Measurements from ENCODE around the gene MIEN1. TPM values are rescaled to one million over a fixed set of nuclear protein-coding genes. Genes with fewer than 3 reads are reported as not detected.

The MIEN1 gene, protein sequence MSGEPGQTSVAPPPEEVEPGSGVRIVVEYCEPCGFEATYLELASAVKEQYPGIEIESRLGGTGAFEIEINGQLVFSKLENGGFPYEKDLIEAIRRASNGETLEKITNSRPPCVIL
- 45.8 and 58.5 TPM in 2 replicates for total RNA-seq

DNA sequence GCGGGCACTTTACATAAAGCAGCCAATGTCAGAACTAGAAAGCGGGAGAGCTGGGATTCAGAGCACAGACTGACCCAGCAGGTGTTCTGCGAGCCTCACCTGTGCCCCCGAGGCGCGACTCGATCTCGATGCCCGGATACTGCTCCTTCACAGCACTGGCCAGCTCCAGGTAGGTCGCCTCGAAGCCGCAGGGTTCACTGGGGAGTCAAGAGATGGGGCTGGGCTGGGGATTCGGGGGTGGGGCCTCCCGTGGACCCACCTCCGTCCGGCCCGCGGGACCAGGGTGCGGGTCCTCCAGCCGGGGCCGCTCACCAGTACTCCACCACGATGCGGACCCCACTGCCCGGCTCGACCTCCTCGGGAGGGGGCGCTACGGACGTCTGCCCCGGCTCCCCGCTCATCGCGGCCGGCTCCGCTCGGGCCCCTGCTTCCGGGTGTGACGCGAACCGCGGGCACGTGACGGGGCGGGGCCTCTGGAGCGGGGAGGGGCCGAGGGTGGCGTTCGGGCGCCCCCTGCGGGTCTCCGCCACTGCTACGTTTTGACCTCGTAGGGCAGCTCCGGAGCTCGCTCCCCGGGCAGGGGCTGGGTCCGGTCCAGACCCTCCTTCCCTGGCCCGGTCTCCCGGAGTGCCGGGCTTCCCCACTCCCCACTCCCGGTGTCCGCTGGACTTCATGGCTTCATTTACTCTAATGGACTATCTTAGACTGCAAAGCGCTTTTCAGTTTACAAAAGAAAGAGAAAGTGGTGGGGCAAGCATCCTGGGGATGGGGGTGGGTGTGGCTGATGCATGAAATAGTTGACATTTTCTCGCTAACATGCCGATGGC, at the start of gene MIEN1:
TSS of gene MIEN1 (minus strand) at position 438 of the 827 bp plus-strand sequence. CDS start at position 401, 37 bp downstream.

GRCh38 chr17:39737760-39738567, 7.6 kb upstream of the MIEN1 start, which contains the start of gene GRB7:
TSS of gene GRB7 (plus strand) at chr17:39737938. CDS start at chr17:39742302, 4,364 bp downstream.

DNA sequence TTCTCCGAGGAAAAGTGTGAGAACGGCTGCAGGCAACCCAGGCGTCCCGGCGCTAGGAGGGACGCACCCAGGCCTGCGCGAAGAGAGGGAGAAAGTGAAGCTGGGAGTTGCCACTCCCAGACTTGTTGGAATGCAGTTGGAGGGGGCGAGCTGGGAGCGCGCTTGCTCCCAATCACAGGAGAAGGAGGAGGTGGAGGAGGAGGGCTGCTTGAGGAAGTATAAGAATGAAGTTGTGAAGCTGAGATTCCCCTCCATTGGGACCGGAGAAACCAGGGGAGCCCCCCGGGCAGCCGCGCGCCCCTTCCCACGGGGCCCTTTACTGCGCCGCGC, 30.5 kb downstream of the MIEN1 start, which contains the start of gene ERBB2:
TSS of gene ERBB2 (plus strand) at position 247 of the 330 bp plus-strand sequence. CDS start 175 bp downstream, outside the sequence.

GRCh38 chr17:39687546-39688474, 42.5 kb downstream of the MIEN1 start, which contains the start of gene PGAP3:
TSS of gene PGAP3 (minus strand) at chr17:39688057. CDS start at chr17:39688014, 43 bp downstream.

Other genes with a start within 250 kb of the MIEN1 start
- gene NEUROD2, start 122.6 kb downstream of the MIEN1 start, total RNA-seq: not detected in 2 replicates
- 0.15 and 0.39 TPM in 2 replicates for gene PPP1R1B, start 103.6 kb downstream of the MIEN1 start, total RNA-seq
- gene STARD3, start 93.4 kb downstream of the MIEN1 start, total RNA-seq: 29.9 and 35.9 TPM in 2 replicates
- 0.08 TPM in 1 of 2 replicates, not detected in the other for gene TCAP, start 65.2 kb downstream of the MIEN1 start, total RNA-seq
- gene PNMT, start 62.1 kb downstream of the MIEN1 start, total RNA-seq: not detected in 2 replicates
- 3.9 and 7.2 TPM in 2 replicates for gene PGAP3, start 42.5 kb downstream of the MIEN1 start, total RNA-seq
- gene ERBB2, start 30.5 kb downstream of the MIEN1 start, total RNA-seq: 26.7 and 27.6 TPM in 2 replicates
- 17.8 and 31.5 TPM in 2 replicates for gene GRB7, start 7.4 kb upstream of the MIEN1 start, total RNA-seq
- not detected in 2 replicates for gene IKZF3, start 133.8 kb upstream of the MIEN1 start, total RNA-seq
- not detected in 2 replicates for gene ZPBP2, start 137.7 kb upstream of the MIEN1 start, total RNA-seq
- 2.1 and 3.0 TPM in 2 replicates for gene GSDMB, start 188.1 kb upstream of the MIEN1 start, total RNA-seq
- 28.7 and 30.7 TPM in 2 replicates for gene ORMDL3, start 197.1 kb upstream of the MIEN1 start, total RNA-seq
- gene LRRC3C, start 197.2 kb upstream of the MIEN1 start, total RNA-seq: not detected in 2 replicates
- gene GSDMA, start 232.5 kb upstream of the MIEN1 start, total RNA-seq: 1.9 and 8.4 TPM in 2 replicates